Thoracic aorta (tissue), 2 donors: ENCODE measurements around the gene VSTM2B. TPM values are rescaled to one million over a fixed set of nuclear protein-coding genes. Genes with fewer than 3 reads are reported as not detected.

Source experiments
- ATAC-seq: fragments of 150-250 bp; one replicate; pipeline ENCODE4 v1.8.0; 2017; ENCODE audit warnings: low read depth; ENCODE audit not compliant: insufficient number of reproducible peaks, low FRiP score
- DNase-seq: peaks from one replicate; pipeline ENCODE4 v3.0.0-alpha.2; 2020; ENCODE audit warnings: low spot score
- H3K27ac ChIP-seq, 2 donors: fragments of 200-600 bp; sonication (generic); 1 replicate in 1 of 2; 2 replicates in 1 of 2; pipeline ENCODE4 v1.5.1; 2016; ENCODE audit warnings: mild to moderate bottlenecking in 2 of 2, moderate library complexity in 2 of 2
- H3K27me3 ChIP-seq: fragments of 200-600 bp; sonication (generic); replicated peaks from 2 replicates; pipeline ENCODE4 v1.6.0; 2016; ENCODE audit warnings: mild to moderate bottlenecking; ENCODE audit not compliant: insufficient read depth
- H3K36me3 ChIP-seq: fragments of 200-600 bp; sonication (generic); one replicate; pipeline ENCODE4 v1.5.1; 2016
- H3K4me1 ChIP-seq, 2 donors: fragments of 200-600 bp; sonication (generic); 1 replicate in 1 of 2; 2 replicates in 1 of 2; pipeline versions ENCODE4 v1.5.1 to v1.6.0; 2016; ENCODE audit warnings: low read depth in 2 of 2, mild to moderate bottlenecking in 1 of 2; ENCODE audit not compliant: control insufficient read depth in 1 of 2
- H3K4me3 ChIP-seq: fragments of 200-600 bp; sonication (generic); 2 replicates; pipeline ENCODE4 v1.5.1; 2016; ENCODE audit warnings: mild to moderate bottlenecking
- H3K9me3 ChIP-seq: fragments of 200-600 bp; sonication (generic); 2 replicates; pipeline ENCODE4 v1.5.1; 2016
- total RNA-seq, 2 donors: library from RNA; depleted of rRNA; stranded (reverse); fragments of >200 nt; gene quantifications; one replicate each; pipeline versions ENCODE4 v1.1.0 to v1.2.3, GENCODE V29; 2016
- TF ChIP-seq, protein P1 (sequence below): fragments of 200-600 bp; sonication (generic); IDR thresholded peaks from one replicate; pipeline ENCODE4 v1.5.1; 2019; ENCODE audit warnings: antibody characterized with exemption

VSTM2B gene
- total RNA-seq, 2 donors from 2014 or later: not detected

DNA sequence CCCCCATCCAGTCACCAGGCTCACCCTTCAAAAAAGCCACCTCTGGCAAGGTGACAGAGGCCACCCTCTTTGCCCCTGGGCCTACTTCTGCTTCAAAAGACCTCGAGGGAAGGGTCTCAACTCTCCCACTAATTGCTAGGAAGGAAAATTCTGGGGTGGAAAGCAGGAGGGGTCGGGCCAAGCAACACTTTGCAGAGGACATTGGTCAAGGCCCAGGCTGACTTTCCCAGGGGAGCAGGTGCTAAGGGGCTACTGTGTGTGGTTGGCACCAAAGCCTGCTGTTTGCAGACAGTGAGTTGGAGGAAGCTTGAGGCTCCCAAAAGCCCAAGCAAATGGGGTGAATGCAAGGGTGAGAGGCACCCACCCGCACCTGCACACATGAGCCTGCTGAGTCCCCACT lies 28.6 kb upstream of the VSTM2B start:
- DNase-seq: no peak

DNA sequence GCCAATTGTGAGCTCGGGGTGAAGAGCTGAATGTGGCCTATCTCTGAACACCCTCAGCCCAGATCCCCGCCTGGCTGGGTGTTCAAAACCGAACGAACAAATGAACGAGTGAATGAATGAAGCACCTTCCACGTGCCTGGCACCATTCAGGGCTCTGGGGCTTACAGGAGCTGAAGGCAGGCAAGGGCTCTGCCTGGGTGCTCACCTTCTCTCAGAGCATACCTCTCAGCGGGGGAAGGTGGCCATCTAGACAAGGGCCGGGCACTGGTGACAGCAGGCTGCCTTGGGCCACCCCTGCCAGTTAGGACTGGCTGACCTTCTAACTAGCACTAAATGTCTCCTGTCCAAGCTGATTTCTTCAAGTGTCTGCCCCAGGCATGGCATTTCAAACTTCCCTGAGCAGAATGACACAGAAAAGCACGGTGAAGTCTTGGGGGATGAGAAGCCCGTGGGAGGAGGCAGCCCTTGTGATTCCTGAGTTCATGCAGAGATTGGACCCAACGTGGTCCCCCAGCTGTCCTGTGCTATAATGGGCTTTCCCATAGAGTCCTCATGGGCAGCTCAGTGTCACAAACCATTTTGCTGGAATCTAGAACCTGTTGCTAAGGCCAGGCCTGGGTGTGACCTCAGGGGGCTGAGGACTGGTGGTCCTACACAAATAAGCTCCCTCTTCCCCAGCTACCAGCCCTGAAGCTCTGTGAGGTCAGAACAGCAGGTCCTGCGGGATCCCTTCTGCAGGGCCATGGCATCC lies 27.9 kb upstream of the VSTM2B start:
- no peak overlapping the region for H3K4me3 ChIP-seq
- H3K27ac ChIP-seq: no peak overlapping the region
- H3K9me3 ChIP-seq: no peaks in the 10 kb centered on the region
- no peak for DNase-seq
- no peaks in the 10 kb centered on the region for H3K36me3 ChIP-seq
- no peaks in the 10 kb centered on the region for H3K27me3 ChIP-seq
- ATAC-seq: no peak
- TF ChIP-seq, protein P1, sequence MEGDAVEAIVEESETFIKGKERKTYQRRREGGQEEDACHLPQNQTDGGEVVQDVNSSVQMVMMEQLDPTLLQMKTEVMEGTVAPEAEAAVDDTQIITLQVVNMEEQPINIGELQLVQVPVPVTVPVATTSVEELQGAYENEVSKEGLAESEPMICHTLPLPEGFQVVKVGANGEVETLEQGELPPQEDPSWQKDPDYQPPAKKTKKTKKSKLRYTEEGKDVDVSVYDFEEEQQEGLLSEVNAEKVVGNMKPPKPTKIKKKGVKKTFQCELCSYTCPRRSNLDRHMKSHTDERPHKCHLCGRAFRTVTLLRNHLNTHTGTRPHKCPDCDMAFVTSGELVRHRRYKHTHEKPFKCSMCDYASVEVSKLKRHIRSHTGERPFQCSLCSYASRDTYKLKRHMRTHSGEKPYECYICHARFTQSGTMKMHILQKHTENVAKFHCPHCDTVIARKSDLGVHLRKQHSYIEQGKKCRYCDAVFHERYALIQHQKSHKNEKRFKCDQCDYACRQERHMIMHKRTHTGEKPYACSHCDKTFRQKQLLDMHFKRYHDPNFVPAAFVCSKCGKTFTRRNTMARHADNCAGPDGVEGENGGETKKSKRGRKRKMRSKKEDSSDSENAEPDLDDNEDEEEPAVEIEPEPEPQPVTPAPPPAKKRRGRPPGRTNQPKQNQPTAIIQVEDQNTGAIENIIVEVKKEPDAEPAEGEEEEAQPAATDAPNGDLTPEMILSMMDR: no peak
- no peaks in the 10 kb centered on the region for H3K4me1 ChIP-seq

More for the DNA sequence above, 28.6 kb upstream of the VSTM2B start:
- Histone ChIP-seq H3K9me3 (no peaks in the 10 kb centered on the region), H3K27me3 (no peaks in the 10 kb centered on the region), H3K4me3 (no peak overlapping the region), H3K36me3 (no peaks in the 10 kb centered on the region), H3K4me1 (no peaks in the 10 kb centered on the region), H3K27ac (no peak overlapping the region)
- TF ChIP-seq, protein P1: no peak
- no peak for ATAC-seq

DNA sequence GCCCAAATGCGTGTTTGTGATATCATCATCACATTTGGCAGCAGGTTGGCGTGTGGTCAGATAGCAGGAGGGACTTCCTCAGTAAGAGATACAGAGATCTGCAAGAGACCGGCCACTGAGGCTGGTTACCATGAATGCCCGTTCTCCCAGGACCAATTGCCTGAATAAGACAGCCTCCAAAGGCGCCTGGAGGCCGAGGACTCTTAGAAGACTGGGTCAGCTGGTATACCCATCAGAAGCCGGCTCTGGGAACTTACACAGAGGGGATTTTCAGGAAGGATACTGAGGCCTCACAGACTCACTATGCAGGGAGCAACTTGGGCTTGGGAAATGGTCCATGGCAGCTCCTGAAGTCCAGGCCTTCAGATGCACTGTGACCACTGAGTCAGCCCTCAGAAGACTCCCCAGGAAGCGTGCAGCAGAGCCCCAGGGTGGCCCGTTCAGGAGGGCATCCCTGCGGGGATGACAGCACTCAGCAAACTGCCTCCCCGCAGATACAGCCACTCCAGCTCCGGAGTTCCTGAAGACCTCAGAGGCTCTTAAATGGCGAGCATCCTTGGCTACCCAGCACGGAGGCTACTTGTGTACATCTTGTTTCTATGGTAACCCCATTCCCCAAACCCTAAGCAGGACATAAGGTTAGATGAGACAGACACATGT lies 26.4 kb upstream of the VSTM2B start:
- TF ChIP-seq, protein P1: no peak
- no peaks in the 10 kb centered on the region for H3K4me1 ChIP-seq
- ATAC-seq: no peak

DNA sequence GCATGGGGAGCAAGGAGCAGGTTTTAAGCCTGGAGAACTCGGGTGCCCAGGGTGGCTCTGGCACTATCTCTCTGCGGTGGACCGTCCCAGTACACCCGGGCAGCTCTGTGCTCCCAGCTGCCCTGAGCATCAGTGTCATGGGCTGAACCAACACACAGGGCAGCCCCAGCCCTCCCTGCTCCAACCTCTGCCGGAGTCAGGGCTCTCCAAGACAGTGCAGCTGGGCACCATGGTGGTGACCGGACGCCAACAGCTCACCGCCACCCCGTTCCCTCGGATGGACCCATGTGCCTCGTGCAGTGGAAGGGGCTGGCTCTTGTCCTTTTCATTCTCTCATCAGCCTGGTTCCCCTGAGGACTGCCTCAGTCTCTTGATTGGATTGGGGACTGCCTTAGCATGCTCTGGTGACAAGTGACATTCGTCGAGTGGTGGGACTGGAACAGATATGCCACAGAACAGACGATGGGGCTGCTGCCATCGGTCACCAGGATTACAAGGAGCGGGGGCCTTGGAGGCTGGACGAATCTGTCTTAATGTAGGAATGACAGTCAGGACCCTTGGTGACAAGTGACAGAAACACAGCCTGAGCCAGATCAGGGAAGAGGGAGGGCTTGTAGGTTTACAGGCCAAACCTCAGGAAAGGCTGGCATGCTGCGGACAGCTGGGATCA lies 25.7 kb upstream of the VSTM2B start:
- H3K4me3 ChIP-seq: no peak overlapping the region
- H3K4me1 ChIP-seq: no peaks in the 10 kb centered on the region
- no peaks in the 10 kb centered on the region for H3K27me3 ChIP-seq
- TF ChIP-seq, protein P1: no peak
- H3K9me3 ChIP-seq: no peaks in the 10 kb centered on the region
- no peak overlapping the region for H3K27ac ChIP-seq
- DNase-seq (no peak), ATAC-seq (no peak)
- H3K36me3 ChIP-seq: no peaks in the 10 kb centered on the region

More for the DNA sequence above, 26.4 kb upstream of the VSTM2B start:
- no peak for DNase-seq
- no peak overlapping the region for H3K4me3 ChIP-seq
- H3K9me3 ChIP-seq: no peaks in the 10 kb centered on the region
- no peaks in the 10 kb centered on the region for H3K27me3 ChIP-seq
- H3K27ac ChIP-seq: no peak overlapping the region
- H3K36me3 ChIP-seq: no peaks in the 10 kb centered on the region
